ENCODE data around the gene POLDIP3. TPM values are rescaled to one million over a fixed set of nuclear protein-coding genes. Genes with fewer than 3 reads are reported as not detected.
"Not testable (repeated sequence)": the region's sequence is repeated elsewhere in the genome, so short reads cannot be mapped to it uniquely, and the experiment has no call there.

The POLDIP3 gene
- total RNA-seq, 1 donor from 2014 or later = 77.5 TPM

- H3K27me3 Mint-ChIP-seq; DNase-seq; H3K9me3 Mint-ChIP-seq; H3K27ac Mint-ChIP-seq; POLR2A ChIA-PET; ATAC-seq (ENCODE audit: low read depth); H3K4me3 Mint-ChIP-seq; intact Hi-C loops (cut with micrococcal nuclease); H3K4me1 Mint-ChIP-seq; CTCF ChIA-PET: not testable (repeated sequence)
- peaks cover 37% of the 10 kb centered on the region for H3K36me3 Mint-ChIP-seq (ENCODE audit: low read depth)
Observed at GRCh38 chr22:42570580-42570979, 44.1 kb downstream of the POLDIP3 start.

GRCh38 chr22:42567950-42568349 lies 46.7 kb downstream of the POLDIP3 start:
- peaks cover 28% of the 10 kb centered on the region for H3K36me3 Mint-ChIP-seq (ENCODE audit: low read depth)
- POLR2A ChIA-PET = interaction anchor here (0.6 to 1.2 kb wide), 3 partner anchors 8 to 60 kb away, joined by 3 to 4 read pairs (median 3); no protein-coding TSS in a partner anchor
- H3K9me3 Mint-ChIP-seq; H3K4me1 Mint-ChIP-seq; DNase-seq; H3K27me3 Mint-ChIP-seq; intact Hi-C loops (cut with micrococcal nuclease); ATAC-seq (ENCODE audit: low read depth); H3K4me3 Mint-ChIP-seq; H3K27ac Mint-ChIP-seq: not testable (repeated sequence)
- CTCF ChIA-PET = interaction anchor here (0.8 kb wide), 1 partner anchor 31 kb away, joined by 3 read pairs; no protein-coding TSS in a partner anchor

- Mint-ChIP-seq H3K9me3 (no peaks in the 10 kb centered on the region), H3K36me3 (ENCODE audit: low read depth) (peaks cover 11% of the 10 kb centered on the region), H3K4me1 (peaks cover 22% of the 10 kb centered on the region), H3K4me3 (no peak overlapping the region), H3K27ac (no peak overlapping the region), H3K27me3 (no peaks in the 10 kb centered on the region)
- DNase-seq (no peak), ATAC-seq (ENCODE audit: low read depth) (no peak)
- intact Hi-C loops (cut with micrococcal nuclease) = no loop called here
- ChIA-PET CTCF (no interaction called here), POLR2A (no interaction called here)
- TF ChIP-seq CTCF (IDR thresholded peaks at IDR 0.05) = no peak
Observed at GRCh38 chr22:42565956-42566355, 48.7 kb downstream of the POLDIP3 start.

- peaks cover 24% of the 10 kb centered on the region for H3K4me1 Mint-ChIP-seq
- DNase-seq (no peak), ATAC-seq (ENCODE audit: low read depth) (no peak)
- H3K4me3 Mint-ChIP-seq = no peak overlapping the region
- no peaks in the 10 kb centered on the region for H3K27me3 Mint-ChIP-seq
- no peak for TF ChIP-seq CTCF (IDR thresholded peaks at IDR 0.05)
- intact Hi-C loops (cut with micrococcal nuclease) = no loop called here
- no peak overlapping the region for H3K27ac Mint-ChIP-seq
- peaks cover 2% of the 10 kb centered on the region for H3K36me3 Mint-ChIP-seq (ENCODE audit: low read depth)
- H3K9me3 Mint-ChIP-seq = no peaks in the 10 kb centered on the region
- CTCF ChIA-PET = no interaction called here
- POLR2A ChIA-PET = interaction anchor here (0.6 kb wide), 1 partner anchor 733 kb away, joined by 4 read pairs; no protein-coding TSS in a partner anchor
Observed at GRCh38 chr22:42564699-42565098, 50.0 kb downstream of the POLDIP3 start.

GRCh38 chr22:42563943-42564342 lies 50.7 kb downstream of the POLDIP3 start:
- H3K9me3 Mint-ChIP-seq; POLR2A ChIA-PET; H3K27me3 Mint-ChIP-seq; H3K4me3 Mint-ChIP-seq; DNase-seq; H3K27ac Mint-ChIP-seq; ATAC-seq (ENCODE audit: low read depth); intact Hi-C loops (cut with micrococcal nuclease); H3K36me3 Mint-ChIP-seq (ENCODE audit: low read depth); CTCF ChIA-PET: not testable (repeated sequence)
- H3K4me1 Mint-ChIP-seq = peaks cover 24% of the 10 kb centered on the region

- intact Hi-C loops (cut with micrococcal nuclease) = no loop called here
- no peak for TF ChIP-seq CTCF (IDR thresholded peaks at IDR 0.05)
- Mint-ChIP-seq H3K36me3 (ENCODE audit: low read depth) (no peaks in the 10 kb centered on the region), H3K27ac (peak overlapping the region; percentile 75), H3K9me3 (no peaks in the 10 kb centered on the region), H3K4me1 (peaks cover 24% of the 10 kb centered on the region), H3K4me3 (peak overlapping the region; percentile 67), H3K27me3 (no peaks in the 10 kb centered on the region)
- no peak for DNase-seq
- ChIA-PET POLR2A (interaction anchor here (1.1 to 1.8 kb wide), 2 partner anchors 19 to 53 kb away, joined by 4 to 5 read pairs; partner anchors contain the start of gene POLDIP3), CTCF (no interaction called here)
- peak; percentile 18 for ATAC-seq (ENCODE audit: low read depth)
Observed at GRCh38 chr22:42562684-42563083, 52.0 kb downstream of the POLDIP3 start.

- intact Hi-C loops (cut with micrococcal nuclease) = no loop called here
- ChIA-PET POLR2A (interaction anchor here (0.6 to 1.8 kb wide), 3 partner anchors 19 to 53 kb away, joined by 4 to 7 read pairs (median 5); partner anchors contain the start of gene POLDIP3), CTCF (no interaction called here)
- H3K36me3 Mint-ChIP-seq (ENCODE audit: low read depth) = no peaks in the 10 kb centered on the region
- peak overlapping the region; percentile 75 for H3K27ac Mint-ChIP-seq
- peak overlapping the region; percentile 67 for H3K4me3 Mint-ChIP-seq
- peak; percentile 96 for ATAC-seq (ENCODE audit: low read depth)
- no peaks in the 10 kb centered on the region for H3K9me3 Mint-ChIP-seq
- no peak for TF ChIP-seq CTCF (IDR thresholded peaks at IDR 0.05)
- H3K27me3 Mint-ChIP-seq = no peaks in the 10 kb centered on the region
- H3K4me1 Mint-ChIP-seq = peaks cover 24% of the 10 kb centered on the region
- DNase-seq = no peak
Observed at GRCh38 chr22:42562279-42562678, 52.4 kb downstream of the POLDIP3 start.
